Stimulated activated naive CD4-positive, alpha-beta T cell (primary cell): ENCODE results near the gene RPS3.
"Not testable (repeated sequence)": the region's sequence is repeated elsewhere in the genome, so short reads cannot be mapped to it uniquely, and the experiment has no call there.

Experiments used
- DNase-seq, 6 experiments: peaks; one replicate each; lab custom pipeline; 2025; lab: John Stamatoyannopoulos, UW

The RPS3 gene

GRCh38 chr11:75399344-75400145, at the start of gene RPS3:
Gene RPS3 (plus strand): TSS chr11:75399518. CDS start chr11:75399548, 30 bp downstream.
- peak; percentile 78 to 93 (median 82) for DNase-seq

GRCh38 chr11:75349521-75350116, 49.7 kb upstream of the RPS3 start:
- no peak for DNase-seq

GRCh38 chr11:75350122-75350742, 49.1 kb upstream of the RPS3 start:
- peak in 1 of 6 experiments; percentile 28 for DNase-seq

- DNase-seq: peak in 5 of 6 experiments; percentile 26 to 69 (median 49)
Observed at GRCh38 chr11:75350743-75351540, 48.4 kb upstream of the RPS3 start.

- DNase-seq: no peak
Observed at GRCh38 chr11:75351541-75351790, 47.9 kb upstream of the RPS3 start, which contains the start of gene ARRB1. Gene ARRB1 (minus strand): TSS chr11:75351661. CDS start chr11:75351607, 54 bp downstream.

GRCh38 chr11:75351791-75352587, 47.3 kb upstream of the RPS3 start:
- DNase-seq: peak; percentile 43 to 78 (median 54)

GRCh38 chr11:75352588-75353206, 46.6 kb upstream of the RPS3 start:
- peak in 1 of 6 experiments; percentile 12 for DNase-seq

GRCh38 chr11:75355051-75355450, 44.3 kb upstream of the RPS3 start:
- DNase-seq: no peak

GRCh38 chr11:75356613-75357012, 42.7 kb upstream of the RPS3 start:
- no peak for DNase-seq

- DNase-seq: not testable (repeated sequence)
Observed at GRCh38 chr11:75362285-75362684, 37.0 kb upstream of the RPS3 start.

GRCh38 chr11:75365711-75366181, 33.6 kb upstream of the RPS3 start:
- no peak for DNase-seq

GRCh38 chr11:75366826-75367225, 32.5 kb upstream of the RPS3 start:
- DNase-seq: not testable (repeated sequence)

- DNase-seq: no peak
Observed at GRCh38 chr11:75369560-75370255, 29.6 kb upstream of the RPS3 start.

- DNase-seq: no peak
Observed at GRCh38 chr11:75371949-75372876, 27.1 kb upstream of the RPS3 start.

GRCh38 chr11:75373201-75373600, 26.1 kb upstream of the RPS3 start:
- DNase-seq: no peak

GRCh38 chr11:75374646-75375045, 24.7 kb upstream of the RPS3 start:
- DNase-seq: no peak

GRCh38 chr11:75375626-75376025, 23.7 kb upstream of the RPS3 start:
- DNase-seq: no peak

- DNase-seq: no peak
Observed at GRCh38 chr11:75376175-75376574, 23.1 kb upstream of the RPS3 start.

GRCh38 chr11:75378776-75379175, 20.5 kb upstream of the RPS3 start:
- not testable (repeated sequence) for DNase-seq
